M059J (cell line): ENCODE measurements around the gene TPCN1. TPM values are rescaled to one million over a fixed set of nuclear protein-coding genes. Genes with fewer than 3 reads are reported as not detected.

Experiments
- DNase-seq: peaks from one replicate; pipeline ENCODE4 v3.0.0-alpha.2; 2012; ENCODE audit warnings: low read depth
- total RNA-seq: library from RNA; depleted of rRNA; stranded (reverse); fragments of >200 nt; shearing (Covaris generic); gene quantifications from 2 replicates; pipeline ENCODE4 v1.2.3, GENCODE V29; 2014; rRNA removed

Gene TPCN1
- total RNA-seq = 7.7 and 13.5 TPM in 2 replicates

DNA sequence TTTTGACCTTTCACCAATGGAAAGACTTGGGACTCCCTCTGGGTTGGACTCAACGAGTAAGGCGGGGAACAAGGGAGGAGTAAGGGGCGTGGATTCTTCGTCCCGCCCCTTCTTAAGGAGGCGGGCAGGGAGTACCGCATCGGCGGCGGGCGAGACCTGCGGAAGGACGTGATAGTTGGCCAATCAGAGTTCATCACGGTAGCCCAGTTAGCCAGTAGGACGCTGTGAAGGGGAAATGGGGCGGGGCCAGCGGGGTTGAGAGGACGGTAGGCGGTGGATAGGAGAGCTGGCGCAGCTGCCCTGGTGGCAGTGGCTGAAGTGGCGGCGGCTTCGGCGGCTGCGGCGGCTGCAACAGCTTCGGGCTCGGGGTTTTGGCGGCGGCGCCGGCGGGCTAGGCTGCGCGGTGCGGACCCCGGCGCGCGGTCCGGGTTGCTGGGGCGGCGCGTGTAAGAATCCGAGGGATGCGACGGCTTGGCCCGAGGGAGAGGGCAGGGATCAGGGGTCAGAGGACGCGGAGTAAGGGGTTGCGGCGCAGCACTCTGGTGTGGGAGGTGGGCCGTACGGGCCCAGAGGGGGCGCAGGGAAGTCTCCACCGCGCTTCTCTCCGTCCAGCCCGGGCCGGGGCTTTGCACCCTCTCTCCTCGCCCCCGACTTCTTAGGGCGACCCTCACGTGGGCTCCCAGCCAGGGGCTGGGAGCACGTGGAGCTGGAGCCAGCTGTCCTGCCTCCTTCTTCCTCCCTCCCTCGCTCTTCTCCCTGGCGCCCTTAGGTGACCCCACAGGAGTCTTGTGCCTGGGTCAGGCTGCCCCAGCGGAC lies at the start of gene TPCN1:
Gene TPCN1 (plus strand): TSS at position 284 of the 816 bp plus-strand sequence. CDS start 5,389 bp downstream, outside the sequence.
- peak; percentile 100 for DNase-seq

- DNase-seq = no peak
Observed at GRCh38 chr12:113171543-113171942, 49.7 kb upstream of the TPCN1 start.

- no peak for DNase-seq
Observed at GRCh38 chr12:113172185-113172584, 49.1 kb upstream of the TPCN1 start.

DNA sequence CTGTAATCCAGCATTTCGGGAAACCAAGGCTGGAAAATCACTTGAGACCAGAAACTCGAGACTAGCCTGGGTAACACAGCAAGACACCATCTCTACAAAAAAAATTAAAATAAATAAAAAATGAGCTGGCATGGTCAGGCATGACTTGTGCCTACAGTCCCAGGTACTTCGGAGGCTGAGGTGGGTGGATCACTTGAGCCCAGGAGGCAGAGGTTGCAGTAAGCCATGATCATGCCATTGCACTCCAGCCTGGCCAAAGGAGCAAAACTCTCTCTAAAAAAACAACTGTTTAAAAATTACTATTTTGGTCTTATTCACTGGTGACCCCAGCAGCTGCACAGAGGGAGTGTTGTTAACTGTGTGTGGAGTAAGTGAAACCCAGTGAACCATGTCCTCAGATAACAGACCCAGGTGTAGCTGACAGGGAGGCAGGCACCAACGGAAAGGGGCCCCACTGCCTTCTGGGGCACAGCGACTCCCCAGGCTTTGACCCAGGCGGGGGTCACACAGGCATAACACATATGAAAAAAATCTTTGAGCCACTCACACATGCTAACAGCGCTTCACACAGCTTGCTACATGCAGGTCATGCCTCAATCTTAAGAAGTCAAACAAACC lies 48.1 kb upstream of the TPCN1 start:
- DNase-seq = no peak

- DNase-seq = peak; percentile 50
Observed at GRCh38 chr12:113174461-113175384, 46.5 kb upstream of the TPCN1 start.

- DNase-seq = no peak
Observed at GRCh38 chr12:113179023-113179422, 42.2 kb upstream of the TPCN1 start.

DNA sequence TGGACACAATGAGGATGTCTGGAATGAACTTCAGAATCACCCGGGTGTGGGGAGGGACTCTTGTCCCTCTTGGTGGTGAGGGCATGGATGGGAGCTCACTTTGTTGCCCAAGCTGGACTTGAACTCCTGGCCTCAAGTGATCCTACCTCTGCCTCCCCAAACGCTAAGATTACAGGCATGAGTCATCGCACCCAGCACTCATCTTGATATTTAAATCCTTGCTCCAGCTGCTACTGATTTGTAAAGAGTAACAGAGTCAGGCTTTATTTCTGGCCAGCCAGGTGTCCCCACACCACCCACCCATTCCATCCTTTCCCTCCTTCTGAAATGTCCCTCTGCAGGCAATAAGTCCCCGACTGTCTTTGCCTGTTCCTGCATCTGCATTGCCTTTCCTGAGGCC lies 40.9 kb upstream of the TPCN1 start:
- no peak for DNase-seq

DNA sequence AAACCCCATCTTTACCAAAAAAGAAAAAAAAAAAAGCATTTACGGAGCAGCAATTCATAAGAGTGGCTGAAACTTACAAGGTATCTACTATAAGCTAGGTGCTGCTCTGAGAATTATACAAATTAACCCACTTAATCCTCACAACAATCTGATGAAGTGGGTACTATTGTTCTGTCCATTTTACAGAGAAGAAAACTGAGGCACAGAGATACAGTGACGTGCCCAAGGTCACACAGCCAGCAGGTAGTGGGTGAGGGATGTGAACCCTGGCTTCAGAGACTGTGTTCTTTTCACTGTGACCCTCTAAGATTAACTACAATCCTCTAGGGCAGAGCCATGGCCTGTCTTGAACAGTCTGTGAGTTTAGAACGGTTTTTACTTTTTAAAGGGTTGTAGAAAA lies 39.3 kb upstream of the TPCN1 start:
- DNase-seq = no peak

GRCh38 chr12:113183030-113183589 lies 38.2 kb upstream of the TPCN1 start:
- DNase-seq = no peak

DNA sequence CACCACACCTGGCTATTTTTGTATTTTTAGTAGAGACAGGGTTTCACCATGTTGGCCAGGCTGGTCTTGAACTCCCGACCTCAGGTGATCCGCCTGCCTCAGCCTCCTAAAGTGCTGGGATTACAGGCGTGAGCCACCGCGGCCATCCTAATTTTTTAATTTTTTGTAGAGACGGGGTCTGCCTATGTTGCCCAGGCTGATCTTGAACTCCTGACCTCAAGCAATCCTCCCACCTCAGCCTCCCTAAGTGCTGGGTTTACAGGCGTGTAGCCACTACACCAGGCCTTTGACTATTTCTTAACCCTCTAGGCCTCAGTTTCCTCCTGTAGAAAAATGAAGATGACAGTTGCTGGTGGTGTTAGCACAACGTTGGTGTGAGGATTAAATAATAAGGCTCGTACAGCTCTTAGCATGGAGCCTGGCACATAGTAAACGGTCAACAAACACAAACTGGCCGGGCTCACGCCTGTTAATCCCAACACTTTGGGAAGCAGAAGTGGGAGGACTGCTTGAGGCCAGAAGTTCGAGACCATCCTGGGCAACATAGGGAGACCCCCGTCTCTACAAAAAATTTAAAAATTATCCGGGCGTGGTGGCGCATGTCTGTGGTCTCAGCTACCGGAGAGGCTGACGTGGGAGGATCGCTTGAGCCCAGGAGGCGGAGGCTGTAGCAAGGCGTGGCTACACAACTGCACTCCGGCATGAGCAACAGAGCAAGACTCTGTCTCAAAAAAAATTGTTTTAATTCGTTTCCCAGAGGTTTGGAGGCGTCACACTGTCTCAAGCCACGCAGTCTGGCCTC lies 37.0 kb upstream of the TPCN1 start:
- DNase-seq = no peak

DNA sequence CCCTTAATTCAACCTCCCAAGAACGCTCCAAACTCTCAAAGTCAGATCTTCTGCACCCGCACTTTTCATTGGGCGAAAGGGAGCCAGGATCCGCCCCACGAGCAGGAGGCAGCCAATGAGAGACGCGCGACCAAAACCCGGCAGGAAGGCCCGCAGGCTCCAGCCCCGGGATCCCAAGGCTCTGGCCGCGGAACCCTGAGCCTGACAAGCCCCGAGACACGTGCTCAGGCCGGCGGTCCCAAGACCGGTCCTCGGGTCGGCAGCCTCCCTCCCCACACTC lies 36.4 kb upstream of the TPCN1 start:
- peak; percentile 89 for DNase-seq

DNA sequence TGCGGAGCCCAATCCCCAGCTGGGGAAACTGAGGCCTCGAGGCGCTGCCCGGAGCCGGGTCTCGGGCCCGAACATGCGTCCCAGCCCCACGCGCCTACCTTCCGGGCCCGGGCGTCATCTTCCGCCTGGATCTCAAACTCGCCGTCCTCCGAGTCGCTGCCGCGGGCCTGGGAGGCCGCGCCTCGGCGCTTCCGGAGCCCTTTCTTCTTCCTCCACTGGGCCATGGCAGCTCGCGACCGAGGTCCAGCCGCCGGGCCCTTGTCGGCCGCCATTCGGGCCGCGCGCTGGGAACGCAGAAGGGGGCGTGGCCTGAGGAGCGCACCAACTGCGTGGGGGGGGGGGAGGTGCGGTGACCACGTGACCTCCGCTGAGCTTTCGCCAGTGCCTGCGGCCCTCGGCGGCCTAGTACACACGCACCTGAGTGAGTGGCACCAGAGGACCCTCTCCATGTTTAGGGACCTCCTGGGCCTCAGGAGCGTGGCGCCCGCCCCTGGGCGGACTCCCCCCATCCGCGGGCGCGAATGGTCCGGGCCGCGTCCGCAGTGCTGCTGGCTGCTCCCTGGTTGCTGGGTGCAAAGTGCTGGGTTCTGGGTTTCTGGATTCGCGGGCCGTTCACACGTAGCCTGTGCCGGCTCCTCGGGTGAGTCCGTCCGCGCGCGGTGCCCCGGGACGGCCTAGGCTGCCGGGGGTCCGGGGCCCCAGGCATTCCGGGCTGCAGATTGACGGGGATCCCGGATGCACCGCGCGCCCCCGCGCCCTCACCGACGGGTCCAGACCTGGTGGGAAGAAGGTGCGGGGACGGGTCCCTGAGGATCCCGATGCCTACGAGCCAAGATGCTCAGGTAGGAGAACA lies 35.9 kb upstream of the TPCN1 start, which contains the start of the genes DDX54 and RITA1:
Gene DDX54 (minus strand): TSS at position 299 of the 853 bp plus-strand sequence. CDS start 27 bp downstream, at position 272.
Gene RITA1 (plus strand): TSS at position 542 of the 853 bp plus-strand sequence. CDS start 1,026 bp downstream, outside the sequence.
- peak; percentile 66 for DNase-seq

DNA sequence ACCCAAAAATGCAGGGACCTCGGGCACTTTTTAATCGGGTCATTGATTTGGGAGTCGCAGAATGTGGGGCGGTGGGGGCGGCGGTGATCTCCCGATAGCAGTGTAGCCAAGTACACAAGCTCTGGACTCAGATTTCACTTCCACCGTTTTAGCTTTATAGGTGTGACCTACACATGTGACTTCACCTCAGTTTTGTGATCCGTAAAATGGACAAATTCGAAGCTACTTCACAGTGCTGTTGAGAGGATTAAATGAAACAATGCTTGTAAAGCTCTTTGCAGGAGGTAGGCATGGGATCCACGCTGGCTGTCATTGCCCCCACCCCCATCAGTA lies 35.3 kb upstream of the TPCN1 start:
- peak; percentile 40 for DNase-seq

DNA sequence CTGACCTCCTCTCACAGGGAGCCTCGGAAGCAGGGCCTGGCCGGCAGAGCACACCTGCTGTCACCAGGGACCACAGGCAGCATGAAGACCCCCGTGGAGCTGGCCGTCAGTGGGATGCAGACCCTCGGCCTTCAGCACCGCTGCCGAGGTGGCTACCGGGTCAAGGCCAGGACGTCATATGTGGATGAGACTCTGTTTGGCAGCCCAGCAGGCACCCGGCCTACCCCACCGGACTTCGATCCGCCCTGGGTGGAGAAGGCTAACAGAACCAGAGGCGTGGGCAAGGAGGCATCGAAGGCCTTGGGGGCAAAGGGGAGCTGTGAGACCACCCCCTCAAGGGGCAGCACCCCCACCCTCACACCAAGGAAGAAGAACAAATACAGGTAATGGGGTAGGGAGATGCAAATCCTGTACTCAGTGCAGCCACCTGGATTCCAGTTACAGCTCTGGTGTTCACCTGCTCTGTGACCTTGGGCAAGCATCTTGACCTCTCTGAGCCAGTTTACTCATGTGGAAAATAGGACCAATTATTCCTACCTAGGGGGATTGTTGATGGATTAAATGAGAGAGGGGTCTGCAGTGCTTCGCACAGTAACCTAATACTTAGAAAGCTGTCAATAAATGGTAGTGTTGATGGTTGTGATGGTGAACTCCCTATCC lies 34.5 kb upstream of the TPCN1 start:
- DNase-seq = no peak

DNA sequence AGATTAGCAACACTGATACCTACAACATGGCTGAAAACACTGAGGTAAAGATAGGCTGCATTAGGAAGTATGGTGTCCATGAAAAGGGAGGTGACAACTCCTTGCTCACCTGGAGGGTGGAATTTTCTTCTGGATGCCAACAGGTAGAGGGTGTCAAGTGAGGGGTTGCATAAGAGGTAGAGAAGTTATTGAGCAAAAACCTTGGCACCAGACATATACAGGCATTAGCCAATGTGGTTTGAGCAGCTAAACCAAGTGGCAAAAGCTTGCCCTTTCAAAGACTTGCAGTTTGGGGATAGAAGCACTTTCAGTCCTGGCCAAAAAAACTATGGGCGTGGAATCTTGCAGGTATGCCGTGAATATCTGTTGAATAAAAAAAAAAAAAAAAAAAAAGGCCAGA lies 31.9 kb upstream of the TPCN1 start:
- DNase-seq = no peak

GRCh38 chr12:113190761-113191160 lies 30.5 kb upstream of the TPCN1 start:
- DNase-seq = peak; percentile 60

DNA sequence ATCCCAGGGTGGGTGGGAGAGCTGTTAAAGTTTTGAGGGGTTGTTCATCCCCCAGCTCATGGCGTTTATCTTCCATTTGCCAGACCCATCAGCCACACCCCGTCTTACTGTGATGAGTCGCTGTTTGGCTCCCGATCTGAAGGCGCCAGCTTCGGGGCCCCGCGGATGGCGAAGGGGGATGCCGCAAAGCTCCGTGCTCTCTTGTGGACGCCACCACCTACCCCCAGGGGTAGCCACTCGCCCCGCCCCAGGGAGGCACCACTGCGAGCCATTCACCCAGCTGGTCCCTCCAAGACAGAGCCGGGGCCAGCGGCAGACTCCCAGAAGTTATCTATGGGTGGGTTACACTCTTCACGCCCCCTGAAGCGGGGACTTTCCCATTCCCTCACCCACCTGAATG lies 30.0 kb upstream of the TPCN1 start:
- no peak for DNase-seq

DNA sequence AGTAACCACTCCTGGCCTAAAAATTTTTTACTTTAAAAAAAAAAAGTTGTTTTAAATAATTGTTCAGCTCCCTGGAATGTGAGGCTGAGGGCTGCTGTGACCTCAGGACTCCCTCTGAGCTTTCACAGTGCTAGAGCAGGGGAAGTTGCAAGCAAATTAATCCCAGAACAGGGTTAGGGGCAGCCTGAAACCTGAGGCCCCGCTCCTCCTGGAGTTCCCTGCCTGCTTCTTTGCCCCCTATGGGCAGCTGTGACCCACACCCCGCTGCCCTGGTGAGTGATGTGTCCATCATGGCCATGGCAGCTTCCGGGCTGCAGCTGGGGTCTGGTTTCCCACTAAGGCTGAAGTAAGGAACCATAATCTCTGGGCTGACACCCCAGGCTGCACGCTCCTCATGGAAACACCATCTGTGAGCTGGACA lies 26.3 kb upstream of the TPCN1 start:
- DNase-seq = peak; percentile 84

DNA sequence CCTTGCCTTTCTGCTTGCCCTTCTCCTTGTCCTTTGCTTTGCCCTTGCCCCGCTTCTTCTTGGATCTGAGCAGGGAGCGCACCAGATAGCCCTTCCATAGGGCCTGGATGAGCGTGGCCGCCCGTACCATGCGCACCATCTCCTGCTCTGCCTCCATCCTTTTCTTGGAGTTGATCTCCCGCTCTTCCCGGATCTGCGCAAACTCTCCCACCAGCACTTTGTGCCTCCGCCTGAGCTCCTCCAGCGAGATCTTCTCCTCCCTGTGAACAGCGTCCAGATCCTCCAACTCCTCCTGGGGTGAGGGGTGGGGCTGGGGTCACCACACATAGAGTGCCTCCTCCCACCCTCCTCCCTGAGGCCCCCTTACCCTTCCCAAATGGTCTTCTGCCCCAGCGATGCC lies 25.7 kb upstream of the TPCN1 start:
- no peak for DNase-seq

DNA sequence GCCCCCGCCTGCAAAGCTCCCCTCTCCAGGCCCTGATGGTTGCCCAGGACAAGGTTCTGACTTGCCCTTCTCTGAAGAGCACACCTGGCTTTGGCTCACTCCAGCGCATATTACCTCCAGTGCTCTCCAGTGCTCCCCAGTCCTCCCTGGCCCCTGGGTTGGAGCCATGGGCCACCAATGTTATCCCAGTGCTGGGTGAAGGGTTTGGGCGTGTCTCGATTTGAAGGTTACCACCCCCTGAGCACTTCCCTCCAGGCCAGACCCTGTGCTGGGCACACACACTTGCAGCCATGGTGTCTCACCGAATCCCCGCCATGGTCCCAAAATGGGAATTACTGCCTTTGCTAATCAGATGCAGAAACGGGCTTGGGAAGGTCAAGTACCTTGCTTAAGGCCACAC lies 24.7 kb upstream of the TPCN1 start:
- DNase-seq = no peak
